ENCODE results near the gene DSC3.

- TF ChIP-seq YY1 (IDR thresholded peaks at IDR 0.05; ENCODE audit: insufficient read depth, insufficient read length) (no peak), ZNF274 (IDR thresholded peaks at IDR 0.05; ENCODE audit: low read depth, low read length) (no peak)
Observed at GRCh38 chr18:31057917-31058316, 15.4 kb upstream of the DSC3 start.

Measured in NT2/D1 (cell line).